ENCODE data around the gene FRMD4A. TPM values are rescaled to one million over a fixed set of nuclear protein-coding genes. Genes with fewer than 3 reads are reported as not detected.

The FRMD4A gene
- total RNA-seq, 4 donors from 2014 or later, result 4.0 to 12.7 (median 5.6) TPM

DNA sequence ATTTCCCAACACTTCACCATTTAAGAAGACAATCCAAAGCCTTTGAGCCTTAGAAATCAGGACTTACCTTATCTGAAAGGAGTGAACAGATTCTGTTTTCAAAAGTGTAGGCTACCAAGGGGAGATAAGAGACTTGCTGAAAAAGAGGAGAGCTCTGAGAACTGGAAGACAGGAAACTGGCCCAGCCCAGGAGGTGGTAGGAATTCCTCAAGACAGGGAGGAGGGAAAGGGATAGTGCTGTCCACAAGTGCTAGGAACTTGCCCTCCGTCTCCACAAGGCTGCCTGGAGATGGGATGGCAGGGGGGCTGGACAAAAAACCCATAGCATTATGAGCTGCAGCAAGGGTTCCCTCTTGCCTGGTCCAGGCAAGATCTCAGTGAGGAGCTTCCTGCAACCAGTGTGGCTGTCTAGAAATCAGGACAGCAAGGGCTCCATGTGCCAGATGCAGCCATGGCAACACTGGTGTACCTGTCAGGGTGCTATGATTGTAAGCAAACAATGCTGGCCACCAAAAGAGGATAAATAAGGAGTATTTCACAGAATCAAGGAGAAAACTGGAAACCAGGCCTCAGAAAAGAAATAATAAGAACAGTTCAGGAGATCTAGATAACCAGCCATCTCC, 22.7 kb upstream of the FRMD4A start:
- no peak for TF ChIP-seq EP300 (IDR thresholded peaks at IDR 0.05; ENCODE audit: low read depth)
- no peak for TF ChIP-seq POLR2A (IDR thresholded peaks at IDR 0.05)
- TF ChIP-seq, protein P1, sequence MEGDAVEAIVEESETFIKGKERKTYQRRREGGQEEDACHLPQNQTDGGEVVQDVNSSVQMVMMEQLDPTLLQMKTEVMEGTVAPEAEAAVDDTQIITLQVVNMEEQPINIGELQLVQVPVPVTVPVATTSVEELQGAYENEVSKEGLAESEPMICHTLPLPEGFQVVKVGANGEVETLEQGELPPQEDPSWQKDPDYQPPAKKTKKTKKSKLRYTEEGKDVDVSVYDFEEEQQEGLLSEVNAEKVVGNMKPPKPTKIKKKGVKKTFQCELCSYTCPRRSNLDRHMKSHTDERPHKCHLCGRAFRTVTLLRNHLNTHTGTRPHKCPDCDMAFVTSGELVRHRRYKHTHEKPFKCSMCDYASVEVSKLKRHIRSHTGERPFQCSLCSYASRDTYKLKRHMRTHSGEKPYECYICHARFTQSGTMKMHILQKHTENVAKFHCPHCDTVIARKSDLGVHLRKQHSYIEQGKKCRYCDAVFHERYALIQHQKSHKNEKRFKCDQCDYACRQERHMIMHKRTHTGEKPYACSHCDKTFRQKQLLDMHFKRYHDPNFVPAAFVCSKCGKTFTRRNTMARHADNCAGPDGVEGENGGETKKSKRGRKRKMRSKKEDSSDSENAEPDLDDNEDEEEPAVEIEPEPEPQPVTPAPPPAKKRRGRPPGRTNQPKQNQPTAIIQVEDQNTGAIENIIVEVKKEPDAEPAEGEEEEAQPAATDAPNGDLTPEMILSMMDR (IDR thresholded peaks at IDR 0.05), result no peak
- TF ChIP-seq POLR2AphosphoS5 (IDR thresholded peaks at IDR 0.05), result no peak
- intact Hi-C loops (cut with DNase I; ENCODE audit: low total_unique reads), result loop anchor here (5.0 kb wide), 1 partner anchor 196 kb away; no protein-coding TSS in a partner anchor
- H3K27ac ChIP-seq, result no peak overlapping the region
- in situ Hi-C loops (cut with MboI; ENCODE audit: low pct_ligation_motif_present in 1 of 4, low pct_unique_long_range_greater_than_20kb in 1 of 4, low sequenced_read_pairs in 3 of 4), result no loop called here
- no peaks in the 10 kb centered on the region for H3K9me3 ChIP-seq
- H3K4me3 ChIP-seq, result no peak overlapping the region
- WGBS, 2 donors (ENCODE audit: low coverage in 1 of 2), result 29 to 75% methylated on average over 1 of the region's 1 CpG
- no peak for DNase-seq
- no peaks in the 10 kb centered on the region for H3K4me1 ChIP-seq
- no peaks in the 10 kb centered on the region for H3K27me3 ChIP-seq
- H3K36me3 ChIP-seq, result no peaks in the 10 kb centered on the region

DNA sequence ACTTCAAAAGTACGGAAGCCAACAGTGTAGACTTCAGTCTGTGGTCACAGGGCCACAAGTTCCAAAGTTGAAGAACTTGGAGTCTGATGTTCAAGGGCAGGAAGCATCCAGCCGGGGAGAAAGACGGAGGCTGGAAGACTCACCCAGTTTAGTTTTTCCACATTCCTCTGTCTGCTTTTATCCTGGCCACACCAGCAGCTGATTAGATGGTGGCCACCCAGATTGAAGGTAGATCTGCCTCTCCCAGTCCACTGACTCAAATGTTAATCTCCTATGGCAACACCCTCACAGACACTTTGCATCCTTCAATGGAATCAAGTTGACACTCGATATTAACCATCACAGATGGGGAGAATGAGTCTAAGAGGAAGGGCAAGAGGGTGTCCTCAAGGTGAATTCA, 19.3 kb upstream of the FRMD4A start:
- no peaks in the 10 kb centered on the region for H3K4me1 ChIP-seq
- H3K27ac ChIP-seq, result no peak overlapping the region
- no peak for TF ChIP-seq EP300 (IDR thresholded peaks at IDR 0.05; ENCODE audit: low read depth)
- no peak for DNase-seq
- H3K36me3 ChIP-seq, result no peaks in the 10 kb centered on the region
- WGBS, 2 donors (ENCODE audit: low coverage in 1 of 2), result 89% methylated on average over 4 of the region's 4 CpGs; no CpG with 5 or more reads in 1 of the 2 donors
- H3K27me3 ChIP-seq, result no peaks in the 10 kb centered on the region
- in situ Hi-C loops (cut with MboI; ENCODE audit: low pct_ligation_motif_present in 1 of 4, low pct_unique_long_range_greater_than_20kb in 1 of 4, low sequenced_read_pairs in 3 of 4) (no loop called here), intact Hi-C loops (cut with DNase I; ENCODE audit: low total_unique reads) (loop anchor here (5.0 kb wide), 1 partner anchor 193 kb away; no protein-coding TSS in a partner anchor)
- H3K4me3 ChIP-seq, result no peak overlapping the region
- H3K9me3 ChIP-seq, result no peaks in the 10 kb centered on the region

DNA sequence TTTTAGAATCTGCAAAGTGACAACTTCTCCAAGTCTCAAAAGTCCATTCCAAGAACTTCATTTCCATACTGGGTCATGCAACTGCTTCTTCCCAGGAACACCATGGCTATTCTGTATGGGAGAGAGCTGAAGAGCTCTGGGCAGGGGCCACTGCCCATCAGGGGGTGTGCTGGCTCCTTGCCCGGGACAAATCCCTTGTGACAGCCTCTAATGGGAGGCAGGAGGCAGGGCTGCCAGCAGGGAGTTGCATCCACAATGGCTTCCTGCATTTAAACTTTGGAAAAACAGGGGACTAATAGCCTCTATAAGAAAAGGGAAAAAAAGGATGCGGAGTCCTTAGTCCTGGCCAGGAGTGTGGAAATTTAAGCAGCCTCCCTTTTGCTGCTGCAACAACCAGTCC, 18.4 kb upstream of the FRMD4A start:
- Histone ChIP-seq H3K27ac (no peak overlapping the region), H3K4me3 (no peak overlapping the region), H3K9me3 (no peaks in the 10 kb centered on the region), H3K36me3 (no peaks in the 10 kb centered on the region), H3K27me3 (no peaks in the 10 kb centered on the region), H3K4me1 (no peaks in the 10 kb centered on the region)
- no peak for DNase-seq
- in situ Hi-C loops (cut with MboI; ENCODE audit: low pct_ligation_motif_present in 1 of 4, low pct_unique_long_range_greater_than_20kb in 1 of 4, low sequenced_read_pairs in 3 of 4), result no loop called here
- intact Hi-C loops (cut with DNase I; ENCODE audit: low total_unique reads), result no loop called here
- 84% methylated on average over 2 of the region's 2 CpGs; no CpG with 5 or more reads in 1 of the 2 donors for WGBS, 2 donors (ENCODE audit: low coverage in 1 of 2)
- TF ChIP-seq POLR2AphosphoS5 (IDR thresholded peaks at IDR 0.05), result no peak
- no peak for TF ChIP-seq EP300 (IDR thresholded peaks at IDR 0.05; ENCODE audit: low read depth)
- no peak for TF ChIP-seq POLR2A (IDR thresholded peaks at IDR 0.05)
- TF ChIP-seq, protein P1 (IDR thresholded peaks at IDR 0.05), result no peak

DNA sequence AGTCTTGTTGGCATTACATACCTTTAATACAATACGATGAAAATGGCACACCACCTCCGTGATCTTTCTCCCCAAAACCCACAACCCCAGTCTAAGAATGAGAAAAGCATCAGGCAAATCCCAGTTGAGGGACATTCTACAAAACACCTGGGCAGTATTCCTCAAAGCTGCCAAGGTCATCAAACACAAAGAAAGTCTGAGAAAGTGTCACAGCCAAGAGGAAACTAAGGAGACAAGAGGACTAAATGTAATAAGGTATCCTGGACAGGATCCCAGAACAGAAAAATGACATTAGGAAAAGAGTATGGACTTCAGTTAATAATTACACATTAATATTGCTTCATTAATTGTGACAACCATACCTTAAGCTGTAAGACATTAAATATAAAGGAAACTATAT, 14.5 kb upstream of the FRMD4A start:
- TF ChIP-seq, protein P1 (IDR thresholded peaks at IDR 0.05), result no peak
- Histone ChIP-seq H3K9me3 (no peaks in the 10 kb centered on the region), H3K4me1 (no peaks in the 10 kb centered on the region), H3K27me3 (peaks cover 6% of the 10 kb centered on the region), H3K36me3 (no peaks in the 10 kb centered on the region), H3K27ac (no peak overlapping the region), H3K4me3 (no peak overlapping the region)
- in situ Hi-C loops (cut with MboI; ENCODE audit: low pct_ligation_motif_present in 1 of 4, low pct_unique_long_range_greater_than_20kb in 1 of 4, low sequenced_read_pairs in 3 of 4) (no loop called here), intact Hi-C loops (cut with DNase I; ENCODE audit: low total_unique reads) (no loop called here)
- 80 to 85% methylated on average over 2 of the region's 2 CpGs for WGBS, 2 donors (ENCODE audit: low coverage in 1 of 2)
- DNase-seq, result no peak
